Stimulated activated CD4-positive, alpha-beta T cell treated with anti-CD3 and anti-CD28 coated beads, TNF-alpha, amount 100 ng/mL, for 1 hour (primary cell): Measurements from ENCODE around the gene EDNRB.

Experiments
- DNase-seq, 3 donors: peaks; one replicate each; pipeline ENCODE4 v3.0.0-alpha.2; 2020; ENCODE audit warnings: low read depth in 3 of 3, low spot score in 1 of 3

Gene EDNRB

DNA sequence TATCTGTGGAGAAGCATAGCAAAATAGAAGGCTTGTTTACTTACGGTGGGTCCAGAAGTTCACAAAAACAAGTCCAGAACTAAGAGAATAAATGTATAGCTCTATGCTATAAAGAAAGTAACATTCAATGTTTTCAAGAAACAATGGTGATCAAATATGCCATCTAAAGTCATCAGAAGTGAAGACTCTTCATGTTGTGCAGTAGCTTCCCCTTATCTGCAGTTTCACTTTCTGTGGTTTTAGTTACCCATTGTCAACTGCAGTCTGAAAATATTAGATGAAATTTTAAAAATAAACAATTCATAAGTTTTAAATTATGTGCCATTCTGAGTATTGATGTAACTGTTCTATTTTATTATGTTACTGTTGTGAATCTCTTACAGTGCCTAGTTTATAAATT is 72.5 kb downstream of the EDNRB start:
- no peak for DNase-seq
